Measurements from ENCODE around the gene NR4A2. TPM values are rescaled to one million over a fixed set of nuclear protein-coding genes. Genes with fewer than 3 reads are reported as not detected.

Gene NR4A2
- total RNA-seq, 1 experiment from 2014 or later, result 17.9 TPM

DNA sequence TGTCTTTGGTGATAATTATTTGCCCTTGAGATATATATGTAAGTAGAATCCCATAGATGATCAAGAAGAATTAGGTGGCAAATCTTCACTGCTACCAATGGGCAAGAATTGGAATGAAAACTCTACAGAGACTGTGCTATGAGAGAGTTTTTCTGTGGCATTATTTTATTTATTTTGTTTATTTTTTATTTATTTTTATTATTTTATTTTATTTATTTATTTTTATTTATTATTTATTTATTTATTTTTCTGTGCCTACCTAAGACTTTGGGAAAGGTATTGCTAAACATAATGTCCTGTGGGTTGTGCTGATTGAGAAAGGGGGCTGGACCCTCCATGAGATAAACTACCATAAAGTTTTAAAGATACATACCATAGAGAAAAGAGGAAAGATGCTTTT lies 16.6 kb upstream of the NR4A2 start (continued):
- TF ChIP-seq, protein P1, sequence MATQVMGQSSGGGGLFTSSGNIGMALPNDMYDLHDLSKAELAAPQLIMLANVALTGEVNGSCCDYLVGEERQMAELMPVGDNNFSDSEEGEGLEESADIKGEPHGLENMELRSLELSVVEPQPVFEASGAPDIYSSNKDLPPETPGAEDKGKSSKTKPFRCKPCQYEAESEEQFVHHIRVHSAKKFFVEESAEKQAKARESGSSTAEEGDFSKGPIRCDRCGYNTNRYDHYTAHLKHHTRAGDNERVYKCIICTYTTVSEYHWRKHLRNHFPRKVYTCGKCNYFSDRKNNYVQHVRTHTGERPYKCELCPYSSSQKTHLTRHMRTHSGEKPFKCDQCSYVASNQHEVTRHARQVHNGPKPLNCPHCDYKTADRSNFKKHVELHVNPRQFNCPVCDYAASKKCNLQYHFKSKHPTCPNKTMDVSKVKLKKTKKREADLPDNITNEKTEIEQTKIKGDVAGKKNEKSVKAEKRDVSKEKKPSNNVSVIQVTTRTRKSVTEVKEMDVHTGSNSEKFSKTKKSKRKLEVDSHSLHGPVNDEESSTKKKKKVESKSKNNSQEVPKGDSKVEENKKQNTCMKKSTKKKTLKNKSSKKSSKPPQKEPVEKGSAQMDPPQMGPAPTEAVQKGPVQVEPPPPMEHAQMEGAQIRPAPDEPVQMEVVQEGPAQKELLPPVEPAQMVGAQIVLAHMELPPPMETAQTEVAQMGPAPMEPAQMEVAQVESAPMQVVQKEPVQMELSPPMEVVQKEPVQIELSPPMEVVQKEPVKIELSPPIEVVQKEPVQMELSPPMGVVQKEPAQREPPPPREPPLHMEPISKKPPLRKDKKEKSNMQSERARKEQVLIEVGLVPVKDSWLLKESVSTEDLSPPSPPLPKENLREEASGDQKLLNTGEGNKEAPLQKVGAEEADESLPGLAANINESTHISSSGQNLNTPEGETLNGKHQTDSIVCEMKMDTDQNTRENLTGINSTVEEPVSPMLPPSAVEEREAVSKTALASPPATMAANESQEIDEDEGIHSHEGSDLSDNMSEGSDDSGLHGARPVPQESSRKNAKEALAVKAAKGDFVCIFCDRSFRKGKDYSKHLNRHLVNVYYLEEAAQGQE (IDR thresholded peaks at IDR 0.05; ENCODE audit: low read depth), result no peak
- TF ChIP-seq YY1 (IDR thresholded peaks at IDR 0.05; ENCODE audit: extremely low read depth, insufficient replicate concordance, low read depth, low read length), result no peak

DNA sequence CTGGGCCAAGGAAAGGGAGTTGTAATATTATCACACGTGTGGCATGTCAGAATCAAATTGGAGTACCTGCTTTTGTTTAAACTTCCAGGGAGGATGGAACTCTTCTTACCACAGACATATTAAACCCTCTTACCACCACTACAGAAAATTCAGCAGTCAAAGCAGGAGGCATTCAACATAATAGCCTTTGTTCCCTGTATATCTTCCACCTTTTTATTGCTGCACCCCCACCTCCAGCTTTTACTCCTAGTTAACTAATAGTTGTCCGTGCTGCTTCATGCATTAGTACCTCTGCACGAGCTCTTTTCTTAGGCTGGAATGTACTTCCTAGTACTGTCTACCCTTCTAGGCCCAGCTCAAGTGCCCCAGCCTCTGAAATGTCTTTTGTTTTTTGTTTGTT lies 14.9 kb upstream of the NR4A2 start:
- Histone ChIP-seq H3K79me2 (ENCODE audit: insufficient read depth, low read length) (no peaks in the 10 kb centered on the region), H3K9ac (ENCODE audit: low read length) (no peak overlapping the region), H3K36me3 (ENCODE audit: control insufficient read depth in 1 of 2, insufficient read depth in 2 of 2, low read length in 2 of 2) (no peaks in the 10 kb centered on the region), H4K20me1 (ENCODE audit: insufficient read depth) (no peaks in the 10 kb centered on the region), H3K9me2 (ENCODE audit: insufficient read depth) (no peaks in the 10 kb centered on the region), H3K27ac (ENCODE audit: low read depth, low read length) (no peak overlapping the region), H3K4me1 (ENCODE audit: control insufficient read depth in 1 of 2, insufficient read depth in 2 of 2, low read length in 2 of 2) (peaks cover 28 to 46% of the 10 kb centered on the region in 2 experiments), H3K27me3 (ENCODE audit: insufficient read depth, low read length) (no peaks in the 10 kb centered on the region), H3K4me2 (ENCODE audit: low read length) (no peak overlapping the region), H3K9me3 (ENCODE audit: control insufficient read depth in 1 of 2, insufficient read depth in 1 of 2, low read depth in 1 of 2, low read length in 2 of 2) (no peaks in the 10 kb centered on the region), H2AFZ (ENCODE audit: low read depth, low read length, poor library complexity, severe bottlenecking) (no peak overlapping the region), H3K4me3 (replicated peaks in 1 of 2; ENCODE audit: low read depth in 1 of 2, low read length in 2 of 2) (no peak overlapping the region)
- ChIA-PET CTCF (no interaction called here), RAD21 (ENCODE audit: low non-redundant PET in 1 of 2, low total read pairs in 2 of 2, uncharacterized antibody in 2 of 2, unreplicated experiment in 2 of 2) (no interaction called here), POLR2A (no interaction called here)
- BruUV-seq (replicated peaks), result no TSS peak
- intact Hi-C loops (cut with micrococcal nuclease), result no loop called here
- no peak for DNase-seq (ENCODE audit: low read depth, low spot score)
- no peak for TF ChIP-seq POLR2AphosphoS5 (IDR thresholded peaks at IDR 0.05; ENCODE audit: low read depth, low read length)
- no peak for TF ChIP-seq POLR2A (IDR thresholded peaks at IDR 0.05; ENCODE audit: borderline replicate concordance, extremely low read depth, insufficient read depth, insufficient read length)
- no peak for TF ChIP-seq ELF1 (IDR thresholded peaks at IDR 0.05; ENCODE audit: borderline replicate concordance, low read depth)
- no peak for TF ChIP-seq YY1 (IDR thresholded peaks at IDR 0.05; ENCODE audit: extremely low read depth, insufficient replicate concordance, low read depth, low read length)
- TF ChIP-seq, protein P2, sequence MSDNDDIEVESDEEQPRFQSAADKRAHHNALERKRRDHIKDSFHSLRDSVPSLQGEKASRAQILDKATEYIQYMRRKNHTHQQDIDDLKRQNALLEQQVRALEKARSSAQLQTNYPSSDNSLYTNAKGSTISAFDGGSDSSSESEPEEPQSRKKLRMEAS (IDR thresholded peaks at IDR 0.05), result no peak
- no peak for TF ChIP-seq CEBPB (IDR thresholded peaks at IDR 0.05; ENCODE audit: low read depth)
- no peak for ATAC-seq
